GM19043 (cell line): Measurements from ENCODE around the gene VEGFB.
A peak's percentile ranks its signal among the peaks of the same experiment; 100 is the strongest.

ENCODE experiments used
- ATAC-seq: cut with Tn5 transposase; IDR thresholded peaks from one replicate; pipeline ENCODE4 v1.9.1; 2021; ENCODE audit warnings: low read depth; ENCODE audit not compliant: unreplicated experiment

Gene VEGFB

DNA sequence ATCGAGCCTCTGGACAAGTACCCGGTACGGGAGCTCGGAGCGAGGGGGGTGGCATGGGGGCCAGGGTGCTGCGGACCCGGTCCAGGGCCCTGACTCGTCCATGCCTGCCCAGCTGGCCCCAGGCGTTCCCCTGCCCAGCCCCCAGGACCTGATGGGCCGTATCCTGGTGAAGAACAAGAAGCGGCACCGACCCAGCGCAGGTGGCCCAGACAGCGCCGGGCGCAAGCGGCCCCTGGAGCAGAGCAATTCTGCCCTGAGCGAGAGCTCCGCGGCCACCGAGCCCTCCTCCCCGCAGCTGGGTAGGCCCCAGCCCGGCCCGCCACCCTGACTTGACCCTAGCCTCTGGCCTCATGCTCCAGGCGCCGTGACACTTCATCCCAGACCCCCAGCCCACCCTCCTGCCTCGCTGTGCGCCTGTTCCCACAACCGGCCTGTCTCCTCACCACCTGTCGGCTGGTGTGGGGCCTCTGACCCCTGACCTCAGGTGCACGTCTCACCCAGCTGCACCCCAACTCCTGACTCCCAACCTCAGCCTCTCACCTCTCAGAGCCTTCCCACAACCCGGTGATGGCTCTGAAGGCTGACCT is 24.7 kb downstream of the VEGFB start:
- no peak for ATAC-seq

- ATAC-seq, result no peak
These were observed 25.2 kb downstream of the VEGFB start for GRCh38 chr11:64259533-64260067.

GRCh38 chr11:64260147-64260708 is 25.8 kb downstream of the VEGFB start:
- ATAC-seq, result no peak

- no peak for ATAC-seq
These were observed 27.2 kb downstream of the VEGFB start for GRCh38 chr11:64261556-64262080.

DNA sequence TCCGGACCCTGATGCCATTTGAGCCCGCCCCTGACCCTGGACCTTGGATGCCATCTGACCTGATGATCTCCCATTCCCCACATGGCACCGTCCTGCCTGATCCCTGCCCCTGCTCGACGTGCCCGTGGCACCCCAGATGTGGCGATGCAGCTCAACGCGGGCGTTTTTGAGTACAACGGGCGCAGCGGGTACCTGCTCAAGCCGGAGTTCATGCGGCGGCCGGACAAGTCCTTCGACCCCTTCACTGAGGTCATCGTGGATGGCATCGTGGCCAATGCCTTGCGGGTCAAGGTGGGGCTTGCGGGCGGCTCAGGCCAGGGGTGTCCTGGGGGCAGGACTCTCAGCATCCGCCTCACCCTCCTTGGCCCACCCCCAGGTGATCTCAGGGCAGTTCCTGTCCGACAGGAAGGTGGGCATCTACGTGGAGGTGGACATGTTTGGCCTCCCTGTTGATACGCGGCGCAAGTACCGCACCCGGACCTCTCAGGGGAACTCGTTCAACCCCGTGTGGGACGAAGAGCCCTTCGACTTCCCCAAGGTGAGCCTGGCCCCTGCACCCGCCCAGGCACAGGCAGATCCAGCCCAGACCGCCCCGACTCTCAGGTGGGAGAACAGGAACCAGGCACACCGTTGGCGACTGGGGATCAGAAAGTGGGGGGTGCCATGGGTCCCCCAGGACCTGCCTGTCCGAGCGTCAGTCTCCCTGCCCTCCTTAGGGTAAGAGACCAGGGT is 28.1 kb downstream of the VEGFB start:
- ATAC-seq, result no peak

DNA sequence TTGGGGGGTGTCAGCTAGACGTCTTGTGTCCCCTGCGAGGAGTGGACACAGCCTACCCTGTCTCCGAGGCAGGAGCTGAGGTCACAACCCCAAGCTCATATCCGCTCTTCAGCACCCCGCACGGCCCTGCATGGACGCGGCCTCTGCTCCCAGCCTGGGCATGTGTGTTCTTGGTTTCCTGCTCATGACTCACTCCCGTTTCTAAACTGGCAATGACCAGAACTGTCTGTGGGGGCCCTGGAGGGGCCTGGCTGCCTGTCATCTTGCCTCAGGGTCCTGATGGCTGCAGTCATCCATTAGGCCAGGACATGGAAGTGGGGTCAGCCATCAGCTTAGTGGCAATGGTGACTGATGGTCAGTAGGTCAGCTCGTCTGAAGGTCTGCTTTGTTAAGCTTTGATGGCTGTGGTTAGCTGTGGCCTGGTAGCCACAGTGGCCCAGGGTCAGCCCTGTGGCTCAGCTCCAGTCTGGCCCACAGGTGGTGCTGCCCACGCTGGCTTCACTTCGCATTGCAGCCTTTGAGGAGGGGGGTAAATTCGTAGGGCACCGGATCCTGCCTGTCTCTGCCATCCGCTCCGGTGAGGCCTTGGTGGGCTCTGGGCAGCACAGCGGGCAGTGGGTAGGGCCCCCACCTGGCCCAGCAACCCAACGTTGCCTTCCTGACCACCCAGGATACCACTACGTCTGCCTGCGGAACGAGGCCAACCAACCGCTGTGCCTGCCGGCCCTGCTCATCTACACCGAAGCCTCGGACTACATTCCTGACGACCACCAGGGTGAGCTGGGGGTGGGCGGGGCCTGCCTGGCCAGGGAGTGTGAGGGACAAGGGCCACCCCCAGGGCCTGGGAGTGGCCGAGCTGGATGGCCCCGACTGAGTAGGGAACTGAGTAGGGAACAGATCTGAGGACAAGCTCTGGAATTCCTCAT is 28.9 kb downstream of the VEGFB start:
- ATAC-seq, result no peak

- ATAC-seq, result no peak
These were observed 29.5 kb downstream of the VEGFB start for GRCh38 chr11:64263947-64264317.

DNA sequence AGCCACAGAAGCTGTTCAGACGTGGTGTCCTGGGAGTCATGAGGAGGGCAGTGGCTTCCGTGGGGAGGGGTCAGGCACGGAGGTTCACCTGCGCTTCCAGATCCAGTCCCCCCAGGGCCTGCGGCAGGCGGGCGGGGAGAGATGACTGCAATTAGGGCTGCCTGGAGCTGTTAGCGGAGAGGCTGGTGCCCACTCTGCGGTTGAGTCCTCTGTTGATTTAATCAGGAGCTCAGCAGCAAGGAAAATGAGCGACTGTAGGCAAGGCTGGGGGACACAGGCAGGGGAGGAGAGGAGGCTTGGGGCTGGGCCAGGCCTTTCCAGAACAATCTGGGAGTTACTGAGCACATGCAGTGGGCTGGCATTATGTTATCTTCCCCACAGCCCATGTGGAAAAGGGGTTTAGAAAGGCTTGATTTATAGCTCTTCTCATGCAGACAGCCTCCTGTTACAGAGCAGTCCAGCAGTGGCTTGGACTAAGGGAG is 30.0 kb downstream of the VEGFB start:
- no peak for ATAC-seq

DNA sequence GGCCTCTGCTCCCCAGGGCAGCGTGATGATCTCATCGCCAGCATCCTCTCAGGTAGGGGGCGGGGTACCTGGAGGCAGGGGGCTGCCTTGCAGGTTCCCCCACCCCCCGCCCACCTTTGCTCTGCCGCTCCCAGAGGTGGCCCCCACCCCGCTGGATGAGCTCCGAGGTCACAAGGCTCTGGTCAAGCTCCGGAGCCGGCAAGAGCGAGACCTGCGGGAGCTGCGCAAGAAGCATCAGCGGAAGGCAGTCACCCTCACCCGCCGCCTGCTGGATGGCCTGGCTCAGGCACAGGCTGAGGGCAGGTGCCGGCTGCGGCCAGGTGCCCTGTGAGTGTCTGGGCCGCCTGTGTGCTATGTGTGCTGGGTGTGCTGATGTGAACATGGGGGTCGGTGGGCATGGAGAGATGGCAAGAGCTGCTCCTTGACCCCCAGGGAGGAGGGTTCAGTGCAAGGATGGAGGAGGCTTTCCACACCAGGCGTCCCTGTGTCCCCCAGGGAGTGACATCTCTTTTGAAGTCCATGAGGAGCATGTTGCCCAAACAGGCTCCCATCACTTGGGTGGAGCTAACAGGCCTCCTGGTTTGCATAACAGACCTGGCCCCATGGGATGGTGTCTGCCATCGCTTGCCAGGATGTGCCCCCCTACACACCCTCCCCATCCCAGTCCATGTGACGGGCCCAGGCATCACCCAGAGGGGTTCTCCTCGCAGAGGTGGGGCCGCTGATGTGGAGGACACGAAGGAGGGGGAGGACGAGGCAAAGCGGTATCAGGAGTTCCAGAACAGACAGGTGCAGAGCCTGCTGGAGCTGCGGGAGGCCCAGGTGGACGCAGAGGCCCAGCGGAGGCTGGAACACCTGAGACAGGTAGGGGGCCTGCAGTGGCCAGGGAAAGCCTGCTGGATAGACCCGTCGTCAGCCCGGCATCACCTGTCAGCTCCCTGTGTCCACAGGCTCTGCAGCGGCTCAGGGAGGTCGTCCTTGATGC is 31.1 kb downstream of the VEGFB start:
- ATAC-seq, result no peak

DNA sequence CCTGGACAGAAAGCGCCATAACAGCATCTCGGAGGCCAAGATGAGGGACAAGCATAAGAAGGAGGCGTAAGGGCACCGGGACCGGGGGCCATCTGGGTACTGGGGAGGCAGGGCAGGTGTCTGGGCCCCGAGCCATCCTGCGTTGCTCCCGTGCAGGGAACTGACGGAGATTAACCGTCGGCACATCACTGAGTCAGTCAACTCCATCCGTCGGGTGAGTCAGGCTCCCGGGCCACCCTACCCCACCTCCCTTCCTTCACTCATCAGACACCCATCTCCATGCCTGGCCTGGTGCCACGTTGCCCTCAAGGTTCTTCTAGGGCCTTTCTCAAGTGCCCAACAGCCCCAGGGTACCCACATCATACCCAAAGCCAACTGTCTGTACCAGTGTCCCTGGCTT is 32.0 kb downstream of the VEGFB start:
- ATAC-seq, result no peak

- ATAC-seq, result no peak
These were observed 33.0 kb downstream of the VEGFB start for GRCh38 chr11:64267207-64267945.

DNA sequence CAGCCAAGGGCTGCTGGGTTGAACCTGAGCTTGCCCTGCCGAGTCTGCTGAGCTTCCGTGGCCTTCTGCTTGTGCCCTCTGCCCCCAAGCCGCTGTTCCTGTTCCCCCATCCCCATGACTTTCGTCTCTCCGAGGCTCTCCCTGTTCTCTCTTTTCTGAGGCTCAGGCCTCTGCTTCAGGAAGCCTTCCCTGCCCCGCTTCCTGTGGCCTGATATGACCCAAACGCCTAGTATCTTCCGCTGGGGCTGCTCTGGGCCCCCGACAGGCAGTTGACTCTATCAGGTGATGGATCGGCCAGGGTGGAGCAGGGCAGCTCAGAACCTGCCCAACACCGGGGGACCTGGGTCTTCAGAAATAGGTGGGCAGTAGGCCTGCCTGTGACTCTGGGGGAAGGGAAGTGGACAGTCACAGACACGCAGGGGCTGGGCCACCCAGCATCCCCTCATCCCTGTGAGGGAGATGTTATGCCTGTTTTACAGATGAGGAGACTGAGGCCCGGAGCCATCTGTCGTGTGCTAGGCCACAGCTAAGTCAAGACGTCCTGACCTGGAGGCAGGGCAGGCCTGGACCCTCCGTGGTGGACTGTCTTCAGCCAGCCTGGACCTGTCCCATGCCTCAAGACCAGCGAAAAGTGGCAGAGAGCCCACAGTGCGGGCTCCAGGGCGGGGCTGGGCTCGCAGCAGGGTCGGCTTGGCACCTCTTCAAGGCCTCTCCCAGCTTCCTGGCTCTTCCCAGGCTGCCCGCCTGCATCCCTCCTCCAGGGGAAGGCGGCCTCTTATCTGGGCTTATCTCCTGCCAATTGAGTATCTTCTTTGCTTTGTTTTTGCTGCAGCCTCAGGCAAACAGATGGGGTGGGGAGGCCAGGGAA is 33.9 kb downstream of the VEGFB start:
- ATAC-seq, result no peak

DNA sequence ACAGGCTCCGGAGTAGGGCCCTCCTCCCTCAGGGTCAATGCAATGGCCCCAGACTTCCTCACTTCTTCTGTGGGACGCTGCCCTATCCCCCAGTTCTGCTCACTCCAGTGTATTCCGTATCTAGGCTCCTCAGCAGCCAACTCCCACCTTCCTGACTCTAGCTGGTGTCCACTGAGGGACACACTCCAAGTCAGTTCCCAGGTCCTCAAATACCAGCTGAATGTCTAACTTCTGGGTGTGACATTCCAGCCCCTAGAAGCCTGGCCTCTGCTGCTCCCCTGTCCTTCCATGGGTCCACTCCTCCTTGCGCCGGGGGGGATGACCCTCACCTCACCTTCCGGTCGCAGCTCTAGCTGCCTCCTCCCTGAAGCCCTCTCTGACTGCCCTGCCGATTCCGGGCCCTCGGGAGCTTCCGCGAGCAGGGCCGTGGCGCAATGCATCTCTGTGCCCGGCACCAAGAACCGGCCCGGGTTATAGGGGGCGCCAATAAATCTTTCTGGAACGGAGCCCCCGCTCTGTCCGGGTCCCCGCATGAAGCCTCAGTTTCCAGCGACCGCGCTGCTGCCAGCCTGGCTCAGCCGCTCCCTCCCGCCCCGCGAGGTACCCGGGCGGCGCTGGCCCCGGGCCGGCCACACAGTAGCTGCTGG is 34.6 kb downstream of the VEGFB start:
- no peak for ATAC-seq

GRCh38 chr11:64269540-64270220 is 35.3 kb downstream of the VEGFB start:
- ATAC-seq, result peak; percentile 69

GRCh38 chr11:64275031-64275800 is 40.8 kb downstream of the VEGFB start:
- ATAC-seq, result no peak

DNA sequence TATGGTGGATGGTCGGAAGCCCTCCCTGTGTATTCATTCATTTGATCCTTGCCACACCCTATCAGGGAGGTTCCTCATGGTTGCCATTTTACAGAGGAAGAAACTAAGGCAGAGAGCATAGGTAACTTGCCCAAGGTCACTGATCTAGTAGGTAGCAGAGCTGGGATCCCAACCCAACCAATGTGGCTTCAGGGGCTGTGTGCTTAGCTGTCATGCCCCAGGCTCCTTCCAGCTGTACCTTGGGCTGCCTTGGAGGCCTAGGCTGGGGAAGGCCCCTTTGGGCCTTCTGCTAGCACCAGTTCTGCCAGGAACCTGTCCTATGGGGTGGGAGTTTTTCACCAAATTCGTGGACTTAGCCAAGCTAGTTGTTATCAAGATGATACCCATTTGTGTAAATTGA is 41.5 kb downstream of the VEGFB start:
- ATAC-seq, result no peak
